ENCODE data around the gene HAGH. TPM values are rescaled to one million over a fixed set of nuclear protein-coding genes. Genes with fewer than 3 reads are reported as not detected.

The HAGH gene
- total and polyA plus RNA-seq, 10 of the 15 experiments (the other 5 are each of a cell fraction or from before 2014, with no cell fraction given), result 2.0 to 50.1 (median 22.4) TPM

DNA sequence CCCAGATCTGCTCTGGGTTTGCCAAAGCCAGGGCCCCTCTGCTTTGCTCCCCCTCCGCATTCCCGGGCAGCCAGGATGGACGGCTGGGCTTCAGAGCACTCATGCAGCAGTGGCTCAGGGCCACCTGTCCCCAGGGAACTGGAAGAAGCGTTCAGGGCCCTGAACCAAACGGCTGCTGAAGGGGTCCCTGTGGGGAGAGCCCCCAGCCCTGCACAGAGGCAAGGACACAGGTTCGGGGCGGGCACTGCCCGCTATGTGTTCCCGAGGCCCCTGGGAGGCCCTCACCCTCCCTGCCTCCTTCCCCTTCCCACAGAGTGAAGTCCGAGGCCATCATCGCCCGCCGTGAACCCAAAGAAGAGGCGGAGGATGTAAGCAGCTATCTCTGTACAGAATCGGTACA, 65.7 kb downstream of the HAGH start:
- DNase-seq (ENCODE audit: low read depth, low spot score), result no peak
- Histone ChIP-seq H3K36me3 (ENCODE audit: control insufficient read depth in 2 of 2, insufficient read depth in 2 of 2, low read length in 1 of 2) (peaks cover 0 to 14% of the 10 kb centered on the region in 2 experiments; a peak in 3 of 4 replicates), H3K4me3 (no peak overlapping the region), H3K27me3 (replicated peaks in 1 of 2; ENCODE audit: control insufficient read depth in 2 of 2, insufficient read depth in 2 of 2, low read length in 1 of 2) (no peaks in the 10 kb centered on the region), H4K20me1 (ENCODE audit: control insufficient read depth, insufficient read depth) (no peaks in the 10 kb centered on the region), H3K4me1 (ENCODE audit: control insufficient read depth, insufficient read depth, low read length) (no peaks in the 10 kb centered on the region), H3K79me2 (ENCODE audit: control insufficient read depth, insufficient read depth, low read length) (no peaks in the 10 kb centered on the region), H2AFZ (ENCODE audit: control insufficient read depth, low read depth, low read length) (no peak overlapping the region), H3K9me3 (replicated peaks; ENCODE audit: control insufficient read depth, insufficient read depth, low read length) (no peaks in the 10 kb centered on the region), H3K27ac (ENCODE audit: control insufficient read depth, insufficient read depth) (no peak overlapping the region), H3K9ac (ENCODE audit: control insufficient read depth, insufficient read depth, low read length) (no peak overlapping the region), H3K4me2 (ENCODE audit: control insufficient read depth, insufficient read depth) (no peak overlapping the region)
- WGBS (ENCODE audit: insufficient coverage, insufficient replicate concordance, low lambda C conversion rate, missing lambda C conversion rate), result 97% methylated on average over 11 of the region's 15 CpGs
- SMC1A ChIA-PET (ENCODE audit: uncharacterized antibody, unreplicated experiment), result no interaction called here
- ATAC-seq, result no peak
- POLR2A ChIA-PET, result no interaction called here
- CTCF ChIA-PET, result no interaction called here
- RAD21 ChIA-PET (ENCODE audit: unreplicated experiment), result no interaction called here
- in situ Hi-C loops (cut with MboI) (no loop called here), intact Hi-C loops (cut with micrococcal nuclease; ENCODE audit: unreplicated experiment) (no loop called here)
- no TSS peak for BruUV-seq (replicated peaks)
- TF ChIP-seq USF2 (IDR thresholded peaks at IDR 0.05; ENCODE audit: borderline replicate concordance, low read depth, low read length), result no peak
- TF ChIP-seq ZNF384 (IDR thresholded peaks at IDR 0.05; ENCODE audit: borderline replicate concordance, low read depth, low read length), result no peak
- no peak for FAIRE-seq

DNA sequence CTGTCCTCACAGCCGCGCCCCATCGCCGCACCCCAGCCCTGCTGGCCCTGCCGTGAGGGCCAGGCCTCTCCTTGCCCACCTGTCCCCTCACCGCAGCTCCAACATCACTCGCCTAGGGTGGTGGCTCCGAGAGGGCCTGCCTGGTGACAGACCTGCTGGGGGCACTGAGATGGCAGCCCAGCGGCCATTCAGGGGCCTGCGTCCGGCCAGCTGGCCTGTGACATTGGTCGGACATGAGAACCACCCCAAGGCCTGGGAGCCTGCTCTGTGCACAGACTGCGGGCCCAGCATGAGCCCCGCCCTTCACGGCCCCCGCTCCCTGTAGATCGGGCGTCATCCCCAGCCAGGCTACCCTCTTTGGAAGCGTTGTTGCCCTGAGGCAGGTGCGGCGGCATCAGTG, 67.1 kb downstream of the HAGH start:
- Histone ChIP-seq H3K27ac (ENCODE audit: control insufficient read depth, insufficient read depth) (no peak overlapping the region), H3K36me3 (ENCODE audit: control insufficient read depth in 2 of 2, insufficient read depth in 2 of 2, low read length in 1 of 2) (peaks cover 0 to 9% of the 10 kb centered on the region in 2 experiments; a peak in 3 of 4 replicates), H2AFZ (ENCODE audit: control insufficient read depth, low read depth, low read length) (no peak overlapping the region), H3K4me1 (ENCODE audit: control insufficient read depth, insufficient read depth, low read length) (no peaks in the 10 kb centered on the region), H4K20me1 (ENCODE audit: control insufficient read depth, insufficient read depth) (no peaks in the 10 kb centered on the region), H3K4me2 (ENCODE audit: control insufficient read depth, insufficient read depth) (no peak overlapping the region), H3K27me3 (replicated peaks in 1 of 2; ENCODE audit: control insufficient read depth in 2 of 2, insufficient read depth in 2 of 2, low read length in 1 of 2) (no peaks in the 10 kb centered on the region), H3K4me3 (no peak overlapping the region), H3K9me3 (replicated peaks; ENCODE audit: control insufficient read depth, insufficient read depth, low read length) (no peaks in the 10 kb centered on the region), H3K79me2 (ENCODE audit: control insufficient read depth, insufficient read depth, low read length) (no peaks in the 10 kb centered on the region), H3K9ac (ENCODE audit: control insufficient read depth, insufficient read depth, low read length) (no peak overlapping the region)
- ChIA-PET POLR2A (no interaction called here), SMC1A (ENCODE audit: uncharacterized antibody, unreplicated experiment) (no interaction called here), RAD21 (ENCODE audit: unreplicated experiment) (no interaction called here), CTCF (no interaction called here)
- TF ChIP-seq, protein P1, sequence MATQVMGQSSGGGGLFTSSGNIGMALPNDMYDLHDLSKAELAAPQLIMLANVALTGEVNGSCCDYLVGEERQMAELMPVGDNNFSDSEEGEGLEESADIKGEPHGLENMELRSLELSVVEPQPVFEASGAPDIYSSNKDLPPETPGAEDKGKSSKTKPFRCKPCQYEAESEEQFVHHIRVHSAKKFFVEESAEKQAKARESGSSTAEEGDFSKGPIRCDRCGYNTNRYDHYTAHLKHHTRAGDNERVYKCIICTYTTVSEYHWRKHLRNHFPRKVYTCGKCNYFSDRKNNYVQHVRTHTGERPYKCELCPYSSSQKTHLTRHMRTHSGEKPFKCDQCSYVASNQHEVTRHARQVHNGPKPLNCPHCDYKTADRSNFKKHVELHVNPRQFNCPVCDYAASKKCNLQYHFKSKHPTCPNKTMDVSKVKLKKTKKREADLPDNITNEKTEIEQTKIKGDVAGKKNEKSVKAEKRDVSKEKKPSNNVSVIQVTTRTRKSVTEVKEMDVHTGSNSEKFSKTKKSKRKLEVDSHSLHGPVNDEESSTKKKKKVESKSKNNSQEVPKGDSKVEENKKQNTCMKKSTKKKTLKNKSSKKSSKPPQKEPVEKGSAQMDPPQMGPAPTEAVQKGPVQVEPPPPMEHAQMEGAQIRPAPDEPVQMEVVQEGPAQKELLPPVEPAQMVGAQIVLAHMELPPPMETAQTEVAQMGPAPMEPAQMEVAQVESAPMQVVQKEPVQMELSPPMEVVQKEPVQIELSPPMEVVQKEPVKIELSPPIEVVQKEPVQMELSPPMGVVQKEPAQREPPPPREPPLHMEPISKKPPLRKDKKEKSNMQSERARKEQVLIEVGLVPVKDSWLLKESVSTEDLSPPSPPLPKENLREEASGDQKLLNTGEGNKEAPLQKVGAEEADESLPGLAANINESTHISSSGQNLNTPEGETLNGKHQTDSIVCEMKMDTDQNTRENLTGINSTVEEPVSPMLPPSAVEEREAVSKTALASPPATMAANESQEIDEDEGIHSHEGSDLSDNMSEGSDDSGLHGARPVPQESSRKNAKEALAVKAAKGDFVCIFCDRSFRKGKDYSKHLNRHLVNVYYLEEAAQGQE (IDR thresholded peaks at IDR 0.05; ENCODE audit: low read depth, low read length), result no peak
- no peak for TF ChIP-seq KAT2A (conservative IDR thresholded peaks at IDR 0.05; ENCODE audit: control insufficient read depth, low read depth, low read length)
- TF ChIP-seq FOXM1 (IDR thresholded peaks at IDR 0.05; ENCODE audit: low read depth, low read length), result no peak
- no peak for TF ChIP-seq MEF2A (IDR thresholded peaks at IDR 0.05; ENCODE audit: insufficient read depth, low read depth, low read length)
- no peak for TF ChIP-seq MAX (IDR thresholded peaks at IDR 0.05; ENCODE audit: low read depth, low read length)
- no peak for TF ChIP-seq NRF1 (conservative IDR thresholded peaks at IDR 0.05; ENCODE audit: low read depth, low read length)
- TF ChIP-seq IKZF1 (conservative IDR thresholded peaks at IDR 0.05), result no peak
- TF ChIP-seq, protein P2, sequence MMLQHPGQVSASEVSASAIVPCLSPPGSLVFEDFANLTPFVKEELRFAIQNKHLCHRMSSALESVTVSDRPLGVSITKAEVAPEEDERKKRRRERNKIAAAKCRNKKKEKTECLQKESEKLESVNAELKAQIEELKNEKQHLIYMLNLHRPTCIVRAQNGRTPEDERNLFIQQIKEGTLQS (IDR thresholded peaks at IDR 0.05; ENCODE audit: borderline replicate concordance, extremely low read depth, low read depth, low read length), result no peak
- TF ChIP-seq MYB (IDR thresholded peaks at IDR 0.05; ENCODE audit: borderline replicate concordance, low read depth, low read length), result no peak
- no peak for TF ChIP-seq TCF3 (IDR thresholded peaks at IDR 0.05; ENCODE audit: borderline replicate concordance, insufficient read depth, low read depth, low read length)
- no peak for TF ChIP-seq PAX8 (IDR thresholded peaks at IDR 0.05)
- DNase-seq (ENCODE audit: low read depth, low spot score) (no peak), FAIRE-seq (no peak), ATAC-seq (no peak)
- in situ Hi-C loops (cut with MboI) (no loop called here), intact Hi-C loops (cut with micrococcal nuclease; ENCODE audit: unreplicated experiment) (no loop called here)
- no TSS peak for BruUV-seq (replicated peaks)
- 95% methylated on average over 17 of the region's 21 CpGs for WGBS (ENCODE audit: insufficient coverage, insufficient replicate concordance, low lambda C conversion rate, missing lambda C conversion rate)
